ENCODE results near the gene RASSF8.

DNA sequence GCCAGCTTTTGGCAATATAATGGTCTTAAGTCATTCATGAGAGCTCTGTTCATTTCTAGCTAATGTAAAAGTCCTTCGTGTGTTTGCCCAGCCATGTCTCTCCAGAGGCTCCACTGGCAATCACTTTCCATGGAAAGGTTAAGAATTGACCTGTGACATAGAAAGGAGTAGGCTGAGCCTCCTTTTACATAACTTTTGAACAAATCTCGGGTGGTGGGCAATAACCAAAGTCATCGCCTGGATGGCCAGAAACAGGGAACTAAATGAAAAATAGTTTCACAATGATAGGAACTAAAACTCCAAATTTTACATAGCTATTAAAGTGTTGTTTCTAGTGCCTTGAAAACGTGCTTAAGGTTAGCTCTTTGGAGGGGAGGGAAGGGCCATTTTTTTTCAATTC is 159.8 kb downstream of the RASSF8 start:
- TF ChIP-seq, protein P1, sequence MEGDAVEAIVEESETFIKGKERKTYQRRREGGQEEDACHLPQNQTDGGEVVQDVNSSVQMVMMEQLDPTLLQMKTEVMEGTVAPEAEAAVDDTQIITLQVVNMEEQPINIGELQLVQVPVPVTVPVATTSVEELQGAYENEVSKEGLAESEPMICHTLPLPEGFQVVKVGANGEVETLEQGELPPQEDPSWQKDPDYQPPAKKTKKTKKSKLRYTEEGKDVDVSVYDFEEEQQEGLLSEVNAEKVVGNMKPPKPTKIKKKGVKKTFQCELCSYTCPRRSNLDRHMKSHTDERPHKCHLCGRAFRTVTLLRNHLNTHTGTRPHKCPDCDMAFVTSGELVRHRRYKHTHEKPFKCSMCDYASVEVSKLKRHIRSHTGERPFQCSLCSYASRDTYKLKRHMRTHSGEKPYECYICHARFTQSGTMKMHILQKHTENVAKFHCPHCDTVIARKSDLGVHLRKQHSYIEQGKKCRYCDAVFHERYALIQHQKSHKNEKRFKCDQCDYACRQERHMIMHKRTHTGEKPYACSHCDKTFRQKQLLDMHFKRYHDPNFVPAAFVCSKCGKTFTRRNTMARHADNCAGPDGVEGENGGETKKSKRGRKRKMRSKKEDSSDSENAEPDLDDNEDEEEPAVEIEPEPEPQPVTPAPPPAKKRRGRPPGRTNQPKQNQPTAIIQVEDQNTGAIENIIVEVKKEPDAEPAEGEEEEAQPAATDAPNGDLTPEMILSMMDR (IDR thresholded peaks at IDR 0.05) = no peak
- no peak for TF ChIP-seq POLR2A (IDR thresholded peaks at IDR 0.05)
